SIG-M5 treated with dmso at 0.1 percent for 504 hours (cell line): Measurements from ENCODE around the gene GPD1L.

Source experiments
- DNase-seq: peaks from one replicate; lab custom pipeline; 2025; ENCODE audit not compliant: unreplicated experiment; lab: John Stamatoyannopoulos, UW

Gene GPD1L

DNA sequence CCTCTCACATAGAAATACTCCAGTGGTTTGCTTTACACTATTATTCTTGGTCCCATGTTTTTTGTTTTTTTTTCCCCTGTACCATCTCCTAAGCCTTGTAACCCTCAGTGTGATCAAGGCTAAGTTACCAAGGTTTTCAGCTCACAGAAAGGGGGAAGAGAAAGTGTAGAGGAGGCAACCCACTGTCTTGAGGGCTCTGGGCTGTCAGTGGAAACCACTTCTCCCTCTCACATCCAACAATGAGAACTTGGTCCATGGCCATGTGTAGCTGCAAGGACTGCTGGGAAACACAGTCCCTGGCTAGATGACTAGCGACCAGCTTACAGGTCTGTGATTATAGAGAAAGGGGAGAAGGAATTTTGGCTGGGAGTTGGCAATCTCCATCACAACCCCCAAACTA, 30.3 kb downstream of the GPD1L start:
- peak; percentile 50 for DNase-seq

DNA sequence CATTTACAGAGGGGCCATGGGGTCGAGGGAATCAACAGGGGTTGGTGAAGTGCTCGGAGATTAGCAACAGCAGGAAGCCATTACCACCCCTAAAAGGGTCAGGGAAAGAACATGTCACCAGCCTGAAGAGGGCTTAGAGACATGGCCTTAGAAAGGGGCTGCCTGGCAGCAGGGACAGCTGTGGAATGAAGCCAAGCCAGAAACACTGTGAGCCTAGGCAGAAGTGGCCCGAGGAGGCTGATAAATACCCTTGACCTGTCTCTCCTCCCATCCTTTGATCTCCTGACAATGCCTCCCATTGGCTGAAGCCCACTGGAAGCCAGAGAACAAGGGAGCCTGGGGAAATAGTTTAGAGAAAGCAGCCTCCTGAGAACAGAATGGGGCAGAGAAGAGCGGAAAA, 31.4 kb downstream of the GPD1L start:
- no peak for DNase-seq

DNA sequence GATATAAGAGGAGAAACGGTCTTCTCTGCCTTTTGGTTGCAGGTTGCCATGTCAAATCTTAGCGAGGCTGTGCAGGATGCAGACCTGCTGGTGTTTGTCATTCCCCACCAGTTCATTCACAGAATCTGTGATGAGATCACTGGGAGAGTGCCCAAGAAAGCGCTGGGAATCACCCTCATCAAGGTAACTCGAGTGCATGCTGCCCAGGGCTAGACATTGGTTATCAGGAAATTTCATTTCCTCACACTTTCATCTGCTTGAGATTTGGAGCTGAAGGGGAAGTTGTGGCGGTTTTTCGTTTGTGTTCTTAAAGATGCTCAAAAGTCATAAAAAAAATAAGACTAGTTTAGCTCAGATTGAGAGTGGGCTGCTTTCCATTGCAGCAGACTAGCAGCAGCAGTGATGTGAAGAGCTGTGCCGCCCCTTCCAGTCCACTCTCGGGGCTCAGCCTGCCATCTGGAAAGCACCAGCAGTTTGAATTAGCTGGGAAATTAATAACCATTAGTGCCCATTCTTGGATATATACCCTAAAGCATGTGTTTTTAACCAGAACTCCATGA, 32.2 kb downstream of the GPD1L start:
- no peak for DNase-seq

DNA sequence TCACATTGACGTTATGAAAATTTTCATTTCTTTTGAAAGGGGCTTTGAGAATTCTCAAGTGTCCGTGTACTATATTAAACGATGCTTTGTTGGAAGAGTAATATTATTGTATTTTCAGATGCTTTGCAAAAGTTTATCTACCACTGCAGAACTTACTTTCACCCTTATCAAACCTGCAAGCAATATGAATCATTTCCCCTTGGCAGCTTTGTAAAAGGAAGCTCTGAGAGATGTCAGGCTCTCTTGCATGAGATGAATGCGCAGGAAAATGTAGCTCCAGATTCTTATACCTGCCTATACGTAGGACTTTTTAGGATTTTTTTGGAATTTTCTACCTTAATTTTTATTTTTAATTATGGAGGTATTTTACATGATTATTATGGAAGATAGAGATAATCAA, 34.5 kb downstream of the GPD1L start:
- no peak for DNase-seq

DNA sequence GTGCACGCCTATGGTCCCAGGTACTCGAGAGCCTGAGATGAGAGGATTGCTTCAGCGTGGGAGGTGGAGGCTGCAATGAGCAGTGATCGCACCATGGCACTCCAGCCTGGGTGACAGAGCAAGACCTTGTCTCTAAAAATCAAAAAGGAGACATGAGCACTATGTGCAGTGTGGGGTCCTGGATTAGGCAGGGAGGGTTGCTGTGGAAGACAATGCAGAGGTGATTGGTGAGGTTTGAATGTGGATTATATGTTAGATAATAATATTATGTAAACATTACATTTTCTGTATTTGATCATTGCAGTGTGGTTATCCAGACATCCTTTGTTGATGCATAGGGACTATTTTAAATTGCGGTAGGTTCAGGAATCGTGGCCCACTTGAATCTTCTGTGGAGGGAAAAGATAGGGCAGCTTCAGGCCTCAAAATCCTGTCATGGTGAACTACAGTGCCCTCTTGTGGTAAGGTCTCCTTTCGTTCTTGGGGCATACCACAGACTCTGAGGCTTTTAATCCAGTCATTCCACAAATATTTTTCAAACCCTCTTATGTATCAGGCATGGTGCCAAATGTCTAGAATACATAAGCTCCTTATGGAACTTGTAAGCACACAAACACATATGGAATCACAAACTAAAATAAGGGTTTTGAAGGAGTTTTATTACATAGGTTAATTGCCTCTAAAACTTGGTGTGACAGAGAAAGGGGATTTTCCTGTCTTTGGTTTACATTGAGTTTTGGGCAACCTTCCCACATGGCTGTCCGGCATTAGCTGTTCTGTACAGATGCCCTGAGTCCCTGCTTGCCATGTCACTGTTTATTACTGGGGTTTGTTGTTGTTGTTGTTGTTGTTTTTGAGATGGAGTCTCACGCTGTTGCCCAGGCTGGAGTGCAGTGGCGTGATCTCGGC, 37.7 kb downstream of the GPD1L start:
- DNase-seq: peak; percentile 80

DNA sequence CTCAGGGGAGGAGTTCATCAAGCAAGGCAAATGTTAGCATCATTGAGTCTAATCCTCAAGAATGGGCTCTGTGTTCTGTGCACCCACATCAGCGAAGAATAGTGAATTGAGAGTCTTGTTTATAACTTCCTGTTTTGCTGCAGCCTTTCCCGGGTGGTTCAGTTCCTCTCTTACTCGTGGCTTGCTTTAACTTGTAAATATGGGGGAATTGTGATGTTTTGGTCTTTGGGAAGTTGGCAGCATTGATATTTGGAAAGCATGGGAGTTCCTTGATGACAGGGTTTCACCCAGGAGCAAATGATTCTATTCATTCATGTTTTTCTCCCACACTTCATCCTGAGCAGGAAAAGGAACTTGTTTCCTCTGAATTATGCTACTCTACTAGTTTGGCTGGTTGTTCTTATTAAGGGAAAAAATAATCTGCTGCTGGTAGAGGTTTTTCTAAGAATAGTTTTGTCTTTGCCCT, 40.4 kb downstream of the GPD1L start:
- peak; percentile 59 for DNase-seq

DNA sequence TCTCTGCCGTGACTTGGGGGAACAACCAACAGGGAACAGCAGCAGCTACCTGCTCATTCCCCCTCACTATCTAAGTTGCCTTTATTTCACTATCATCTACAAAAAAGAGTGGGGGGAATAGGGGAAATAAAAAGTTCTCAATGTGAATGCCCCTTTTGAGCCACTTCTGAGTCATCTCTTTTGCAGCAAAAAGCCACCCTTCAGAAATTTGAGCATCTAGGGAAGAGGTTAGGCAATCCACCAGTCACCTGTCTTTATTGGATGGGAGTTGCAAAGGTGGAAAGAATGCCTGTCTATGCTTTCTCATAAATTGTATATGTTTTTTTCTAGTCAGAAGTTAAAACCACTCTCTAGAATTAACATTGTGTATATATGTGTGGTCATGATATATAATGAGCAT, 41.1 kb downstream of the GPD1L start:
- DNase-seq: no peak

DNA sequence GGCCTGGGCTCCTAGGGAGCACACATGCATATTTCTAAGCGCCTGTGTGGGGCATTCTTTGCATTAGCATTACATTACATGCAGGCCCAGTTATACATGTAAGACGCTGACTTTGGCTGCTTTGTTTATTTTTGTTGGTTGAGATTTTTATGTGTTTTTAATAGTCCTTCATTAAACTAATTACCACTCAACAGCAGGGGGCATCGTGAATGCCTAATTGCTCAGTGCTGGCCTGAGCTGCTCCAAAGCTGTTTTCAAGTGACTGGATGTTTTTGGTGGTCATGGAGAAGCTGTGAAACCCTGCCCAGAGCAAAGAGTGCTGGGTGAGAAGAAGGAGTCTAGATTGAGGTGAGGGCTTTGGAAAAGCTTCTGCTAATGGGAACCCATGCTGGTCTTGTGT, 41.5 kb downstream of the GPD1L start:
- DNase-seq: no peak

DNA sequence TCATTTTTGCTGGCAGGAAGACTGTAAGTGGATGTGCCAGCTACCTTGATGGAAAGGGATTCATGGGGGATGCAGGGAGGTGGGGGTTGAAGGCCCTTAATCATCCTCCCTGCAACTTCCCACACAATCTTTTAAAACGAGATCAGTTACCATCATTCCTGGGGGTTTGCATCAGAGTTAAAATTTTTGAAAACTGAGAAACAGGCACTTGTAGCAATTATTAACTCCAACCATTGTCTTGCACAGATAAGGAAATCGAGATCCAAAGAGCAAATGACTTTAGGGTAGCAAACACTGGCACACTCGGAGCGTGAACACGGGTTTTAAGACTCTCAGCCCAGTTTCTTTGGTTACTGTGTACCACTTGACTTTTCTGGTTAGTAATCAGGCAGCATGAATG, 41.9 kb downstream of the GPD1L start:
- no peak for DNase-seq

DNA sequence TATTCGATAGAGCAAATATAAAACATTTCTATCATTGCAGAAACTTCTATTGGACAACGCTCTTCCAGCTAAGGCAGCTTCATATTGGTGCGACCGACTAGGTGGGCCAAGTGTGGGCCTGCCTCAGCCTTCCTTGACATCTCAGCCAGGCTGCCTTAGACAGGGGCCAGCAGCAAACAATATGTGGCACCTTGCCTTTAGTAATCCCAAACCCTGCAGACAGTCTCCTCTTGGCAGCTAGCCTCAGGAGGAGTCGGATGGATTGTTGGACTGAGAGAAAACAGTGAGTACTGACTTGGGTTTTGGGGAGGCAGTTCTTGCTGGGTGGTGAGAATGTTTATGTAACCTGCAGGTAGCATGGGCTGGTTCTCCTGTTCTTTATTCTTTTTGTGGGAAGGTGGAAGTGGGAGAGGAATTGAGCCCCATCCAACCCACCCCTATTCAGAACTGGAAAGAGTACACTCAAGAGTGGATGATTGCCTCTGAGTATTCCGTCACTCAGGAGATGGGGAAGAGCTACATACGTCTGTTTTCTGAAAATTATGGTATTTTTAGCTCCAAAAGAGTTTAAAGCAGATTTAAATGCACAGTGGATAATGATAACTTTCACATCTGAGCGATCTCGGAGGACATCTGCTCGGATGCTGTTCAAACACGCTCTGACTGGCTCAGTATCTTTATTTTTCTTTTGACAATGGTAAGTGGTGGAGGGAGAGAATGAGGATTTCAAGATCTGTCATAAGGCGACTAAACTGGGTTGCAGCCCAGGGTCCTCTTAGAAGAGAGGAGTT, 47.2 kb downstream of the GPD1L start:
- no peak for DNase-seq

DNA sequence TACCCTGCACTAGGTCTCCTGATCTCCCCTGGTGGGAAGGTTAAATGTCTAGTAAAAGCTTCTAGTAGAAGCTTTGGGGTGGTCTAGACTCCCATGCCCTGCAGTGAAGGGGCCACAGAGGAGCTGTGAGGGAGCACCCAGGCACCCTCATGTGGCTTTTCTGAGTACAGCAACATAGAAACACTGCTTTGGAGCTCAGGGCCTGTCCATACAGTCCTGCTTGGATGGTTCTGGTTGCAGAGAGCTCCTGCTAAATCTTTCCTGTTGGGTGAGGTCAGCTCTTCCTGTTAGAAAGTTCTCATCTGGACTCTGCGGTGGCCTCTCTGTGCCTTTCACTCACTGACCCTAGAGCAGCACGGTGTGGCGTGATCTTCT, 47.8 kb downstream of the GPD1L start:
- peak; percentile 7 for DNase-seq

DNA sequence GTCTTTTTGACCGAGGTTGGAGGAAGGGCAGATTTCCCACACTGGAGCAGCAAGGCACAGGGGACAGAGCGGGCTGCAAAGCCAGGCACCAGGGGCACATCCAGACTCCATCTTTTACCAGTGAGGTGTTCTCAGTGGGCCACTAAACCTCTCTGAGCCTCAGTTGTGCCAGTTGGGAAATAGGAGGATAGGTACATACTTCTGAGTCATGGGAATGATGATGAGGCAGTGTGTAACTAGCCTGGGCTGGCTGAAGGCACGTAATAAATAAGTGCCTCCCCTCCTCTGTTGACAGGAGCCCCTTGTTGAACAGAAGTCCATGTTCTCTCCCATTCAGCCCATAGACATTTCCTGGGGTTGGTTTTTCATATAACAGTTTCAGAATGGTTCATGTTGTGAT, 48.7 kb downstream of the GPD1L start:
- DNase-seq: no peak

DNA sequence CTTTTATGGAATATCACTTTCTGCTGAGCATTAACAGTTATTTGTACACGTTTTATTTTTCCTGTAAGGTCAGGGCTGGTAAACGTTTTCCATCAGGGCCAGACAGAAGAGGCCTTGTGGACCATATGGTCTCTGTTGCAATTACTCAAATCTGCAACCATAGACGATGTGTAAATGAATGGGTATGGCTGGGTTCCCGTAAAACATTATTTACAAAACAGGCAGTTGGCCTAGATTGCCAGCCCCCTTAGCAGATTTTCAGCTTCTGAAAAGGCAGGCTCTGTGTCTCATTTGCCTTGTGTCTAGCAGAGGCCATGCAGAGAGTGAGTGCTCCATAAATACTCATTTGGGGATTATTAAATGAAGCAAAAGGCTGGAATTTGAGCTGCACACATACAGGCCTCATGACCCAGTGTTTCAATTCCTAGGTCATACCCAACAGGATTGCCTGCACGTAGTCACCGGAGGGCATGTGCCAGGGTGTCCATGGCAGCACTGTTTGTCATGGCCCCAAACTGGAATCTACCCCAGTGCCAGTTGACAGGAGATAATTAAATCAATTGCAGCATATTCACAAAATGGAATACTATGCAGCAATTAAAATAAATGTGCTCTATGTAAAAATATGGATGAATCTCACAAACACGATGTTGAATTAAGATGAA, 51.3 kb downstream of the GPD1L start:
- DNase-seq: no peak

DNA sequence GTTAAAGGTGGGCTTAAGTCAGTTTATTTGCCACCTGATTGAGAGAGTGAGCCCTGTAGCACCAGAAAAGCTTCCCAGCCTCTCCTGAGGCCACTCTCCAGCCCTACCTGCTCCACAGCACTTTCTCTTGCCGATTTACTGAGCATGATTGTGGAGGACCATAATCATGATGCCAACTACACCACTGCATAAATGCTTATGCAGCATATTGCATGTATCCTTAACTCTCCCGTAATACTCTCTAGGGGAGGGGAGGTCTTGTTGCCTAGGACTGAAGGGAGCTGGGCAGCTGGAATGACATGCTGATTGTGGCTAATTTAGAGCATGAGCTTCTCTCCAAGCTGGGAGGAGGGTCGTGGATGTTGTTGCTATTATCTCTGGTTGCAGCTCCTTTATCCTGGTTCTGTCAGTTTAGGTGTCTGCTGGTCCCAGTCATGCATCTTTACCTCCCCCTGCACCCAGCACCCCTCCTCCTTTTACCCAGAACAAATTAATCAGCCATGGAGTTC, 54.3 kb downstream of the GPD1L start:
- DNase-seq: no peak

DNA sequence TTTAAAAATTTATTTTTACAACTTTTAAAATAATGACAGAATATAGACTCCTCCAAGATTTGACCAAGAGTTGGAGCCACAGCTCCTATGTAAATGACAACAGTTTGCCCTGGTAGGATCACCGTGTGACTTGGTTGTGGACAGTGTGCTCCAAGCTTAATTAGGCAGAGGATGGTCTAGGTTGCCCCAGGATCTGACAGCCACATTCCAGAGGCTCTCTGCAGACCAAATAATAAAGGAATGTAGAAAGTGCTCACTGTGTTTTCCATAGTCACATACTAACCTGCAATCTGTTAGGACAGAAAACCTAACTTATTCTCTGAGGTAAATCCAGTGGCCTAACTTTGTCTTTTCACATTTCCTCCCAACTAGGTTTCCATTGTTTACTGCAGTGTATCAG, 59.0 kb downstream of the GPD1L start:
- DNase-seq: no peak

DNA sequence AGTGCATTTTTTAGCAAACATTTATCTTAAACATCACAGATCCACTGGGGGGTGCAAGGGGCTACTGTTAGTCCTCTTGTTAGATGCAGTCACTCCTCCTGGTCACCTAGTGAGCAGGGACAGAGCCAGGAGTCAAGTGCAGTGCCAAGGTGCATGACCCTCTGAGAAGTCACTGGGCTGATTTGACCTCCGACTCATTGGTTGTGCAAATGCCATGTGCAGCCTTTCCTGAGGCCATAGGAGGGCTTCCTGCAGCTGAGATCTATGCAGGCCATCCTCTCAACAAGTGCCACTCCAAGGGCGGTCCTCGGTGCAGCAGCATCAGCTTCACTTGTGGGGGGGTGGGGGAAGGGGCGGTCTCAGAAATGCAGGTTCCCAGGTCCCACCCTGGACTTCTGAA, 60.2 kb downstream of the GPD1L start:
- DNase-seq: no peak

DNA sequence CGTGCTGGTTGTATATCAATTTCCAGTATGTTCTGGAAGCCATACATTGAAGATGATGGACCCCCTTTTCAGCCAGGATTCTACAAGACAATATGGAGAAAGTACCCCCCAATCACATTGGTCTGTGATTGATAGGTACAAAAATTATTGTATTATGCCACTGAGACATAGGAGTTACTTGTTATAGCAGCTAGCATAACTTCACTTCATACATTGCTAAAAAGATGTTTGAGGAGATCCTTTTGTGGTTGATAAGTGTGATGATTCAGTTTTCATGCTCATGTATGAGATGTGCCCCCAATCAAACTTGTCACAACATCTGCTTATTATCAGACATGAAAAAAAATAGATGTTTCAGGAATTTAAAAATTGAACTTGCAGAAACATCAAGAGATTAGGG, 66.0 kb downstream of the GPD1L start:
- DNase-seq: no peak

DNA sequence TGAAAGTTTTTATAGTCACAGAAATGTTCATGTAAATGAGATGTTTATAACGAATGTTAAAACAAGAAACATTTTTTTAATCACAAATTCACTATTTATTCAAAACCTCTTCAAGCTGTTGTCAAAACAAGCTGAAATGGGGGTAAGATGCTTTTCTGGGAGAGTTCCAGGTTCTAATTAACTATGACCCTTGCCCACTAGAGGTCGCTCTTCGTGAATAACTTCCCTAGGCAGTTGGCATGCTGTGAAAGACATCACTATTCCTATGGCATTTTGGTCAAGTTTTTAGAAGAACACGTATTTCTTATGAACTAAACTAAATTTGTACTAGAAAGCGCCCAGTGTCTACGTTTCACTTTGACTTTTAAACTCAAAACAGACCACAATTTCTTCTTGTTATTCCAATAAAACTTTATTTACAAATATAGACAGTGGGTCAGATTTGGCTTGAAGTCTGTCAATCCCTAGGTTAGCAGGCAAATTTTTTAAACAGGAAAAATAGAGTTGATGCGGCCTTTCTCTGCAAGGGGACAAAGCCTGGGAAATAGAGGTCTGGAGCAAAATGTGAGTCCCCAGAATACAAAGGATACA, 69.3 kb downstream of the GPD1L start:
- peak; percentile 75 for DNase-seq

DNA sequence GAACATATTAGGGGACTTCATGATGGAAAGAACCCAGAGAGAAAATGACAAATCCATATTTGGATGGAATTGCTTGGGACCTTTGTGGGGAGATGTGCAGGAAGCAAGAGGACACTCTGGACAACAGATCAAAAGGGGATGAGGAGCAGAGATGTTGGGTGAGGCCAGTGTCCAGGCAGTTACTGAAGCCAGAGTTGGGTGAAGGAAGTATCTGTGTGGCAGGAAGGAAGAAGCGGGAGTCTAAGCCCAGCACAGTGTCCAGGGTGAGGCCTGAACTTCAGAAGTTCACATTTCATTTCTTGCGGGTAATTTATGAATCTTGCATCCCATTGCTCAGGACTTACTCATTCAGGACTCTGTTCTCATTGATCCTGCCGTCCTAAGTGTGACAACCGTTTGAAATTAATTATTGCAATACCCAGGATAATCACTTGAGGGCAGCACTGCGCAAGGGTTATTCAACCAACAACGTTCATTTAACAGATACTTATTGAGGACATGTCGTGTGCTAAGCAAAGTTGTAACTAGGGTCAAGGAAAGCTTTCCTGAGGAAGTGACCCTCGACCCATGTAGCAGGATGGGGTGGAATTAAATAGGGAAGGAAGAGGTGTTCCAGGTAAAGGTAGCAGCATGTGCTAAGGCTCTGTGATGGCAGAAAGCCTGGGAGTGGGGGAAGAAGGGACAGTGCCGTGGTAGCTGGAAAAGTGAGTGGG, 70.7 kb downstream of the GPD1L start:
- DNase-seq: peak; percentile 48

DNA sequence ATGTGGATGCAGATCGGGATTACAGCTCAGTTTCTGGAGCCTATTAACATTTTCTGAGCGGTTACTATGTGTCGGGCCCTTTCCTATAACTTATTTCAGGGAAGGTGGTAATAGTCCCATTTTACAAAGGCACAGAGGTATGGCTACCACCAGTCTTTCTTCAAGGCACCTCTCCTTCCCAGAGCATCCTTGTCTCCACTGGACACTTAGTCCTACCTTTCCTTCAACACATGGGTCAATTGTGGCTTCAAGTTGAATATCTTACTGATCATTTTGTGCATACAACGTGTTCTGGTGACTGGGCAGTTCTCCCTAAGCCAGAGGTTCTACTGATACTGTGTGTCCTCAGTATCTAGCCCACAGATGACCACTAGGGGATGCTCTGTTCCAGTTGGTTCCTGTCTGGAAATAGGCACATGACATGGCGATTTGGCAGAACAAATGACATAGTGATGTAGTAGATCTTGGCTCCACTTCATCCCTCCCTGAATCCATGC, 71.3 kb downstream of the GPD1L start:
- peak; percentile 78 for DNase-seq
